Upper lobe of right lung (tissue), 1 donor: ENCODE measurements around the gene CYP2W1. TPM values are rescaled to one million over a fixed set of nuclear protein-coding genes. Genes with fewer than 3 reads are reported as not detected.

Experiments used
- microRNA-seq: library from miRNA; unstranded; fragments of <30 nt; microRNA quantifications from one replicate; pipeline ENCODE4 v1.2.0, GENCODE V29; 2020; ENCODE audit warnings: borderline microRNAs expressed
- total RNA-seq: library from RNA; stranded (reverse); fragmentation: NEBNext Ultra II Directional; extraction: Animal tissue kit (Norgen Biotek cat#: 25700); gene quantifications from one replicate; pipeline ENCODE4 v1.2.1, GENCODE V29; 2021
- donor health status: DM: no; HTN: yes; CAD: no; lungs with severe emphysema.

CYP2W1 gene
- total RNA-seq, 1 donor from 2014 or later = not detected

Small RNA genes lying within 50 kb of the gene (microRNA-seq; reads per million reads assigned to microRNA genes)
- gene MIR339 = 307 reads per million, percentile 76 among the genes with 10 or more reads in this experiment

Other genes with a start within 250 kb of the CYP2W1 start
- 127 TPM for gene SUN1, start 150.7 kb upstream of the CYP2W1 start, total RNA-seq
- 35.1 TPM for gene GET4, start 106.6 kb upstream of the CYP2W1 start, total RNA-seq
- 30.7 TPM for gene ADAP1, start 28.5 kb upstream of the CYP2W1 start, total RNA-seq
- 9.4 TPM for gene COX19, start 7.6 kb upstream of the CYP2W1 start, total RNA-seq
- gene GPR146, start 61.4 kb downstream of the CYP2W1 start, total RNA-seq = 40.0 TPM
- gene GPER1, start 104.9 kb downstream of the CYP2W1 start, total RNA-seq = 11.1 TPM
- gene ZFAND2A, start 177.0 kb downstream of the CYP2W1 start, total RNA-seq = 19.9 TPM
- gene UNCX, start 249.7 kb downstream of the CYP2W1 start, total RNA-seq = not detected